ENCODE results near the gene SLC25A11.
A peak's percentile ranks its signal among the peaks of the same experiment; 100 is the strongest.

DNA sequence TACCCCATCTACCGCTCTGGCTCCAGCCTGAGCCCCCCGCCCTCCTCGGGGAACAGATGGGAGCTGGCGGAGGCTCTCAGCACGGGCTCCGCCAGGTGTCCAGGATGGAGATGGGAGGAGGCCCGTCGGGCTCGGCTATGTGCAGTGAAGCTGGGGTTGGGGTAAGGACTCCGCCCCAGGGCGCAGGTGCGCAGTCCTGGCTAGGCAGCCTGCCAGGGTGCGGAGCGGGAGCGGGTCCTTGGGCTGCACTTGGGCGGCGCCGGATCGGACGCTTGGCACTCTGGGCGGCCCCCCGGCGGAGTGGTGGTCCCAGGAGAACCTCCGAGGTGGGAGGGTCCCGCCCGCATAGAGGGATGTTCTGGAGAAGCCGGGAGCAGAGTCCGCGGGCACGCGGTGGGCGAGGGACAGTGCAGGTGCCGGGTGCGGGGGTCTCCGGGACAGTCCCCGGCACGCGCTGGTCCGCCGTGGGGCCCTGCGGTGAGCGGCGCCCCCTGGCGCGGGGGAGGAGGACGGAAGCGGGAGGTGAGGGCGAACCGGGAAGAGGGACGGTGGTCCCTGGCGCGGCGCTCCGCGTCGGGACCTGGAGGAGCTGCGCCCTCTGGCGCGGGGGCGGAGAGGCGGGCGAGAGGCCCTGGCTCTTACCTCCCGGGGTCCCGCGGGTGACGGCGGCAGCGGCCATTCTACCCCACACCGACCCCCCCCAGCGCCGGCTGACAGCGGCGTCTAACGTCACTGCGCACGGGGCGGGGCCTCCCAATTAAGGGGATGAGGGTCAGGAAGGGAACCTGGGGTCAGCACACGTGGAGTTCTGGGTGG, 47.3 kb upstream of the SLC25A11 start, which contains the start of gene CAMTA2:
- TF ChIP-seq, protein P1, sequence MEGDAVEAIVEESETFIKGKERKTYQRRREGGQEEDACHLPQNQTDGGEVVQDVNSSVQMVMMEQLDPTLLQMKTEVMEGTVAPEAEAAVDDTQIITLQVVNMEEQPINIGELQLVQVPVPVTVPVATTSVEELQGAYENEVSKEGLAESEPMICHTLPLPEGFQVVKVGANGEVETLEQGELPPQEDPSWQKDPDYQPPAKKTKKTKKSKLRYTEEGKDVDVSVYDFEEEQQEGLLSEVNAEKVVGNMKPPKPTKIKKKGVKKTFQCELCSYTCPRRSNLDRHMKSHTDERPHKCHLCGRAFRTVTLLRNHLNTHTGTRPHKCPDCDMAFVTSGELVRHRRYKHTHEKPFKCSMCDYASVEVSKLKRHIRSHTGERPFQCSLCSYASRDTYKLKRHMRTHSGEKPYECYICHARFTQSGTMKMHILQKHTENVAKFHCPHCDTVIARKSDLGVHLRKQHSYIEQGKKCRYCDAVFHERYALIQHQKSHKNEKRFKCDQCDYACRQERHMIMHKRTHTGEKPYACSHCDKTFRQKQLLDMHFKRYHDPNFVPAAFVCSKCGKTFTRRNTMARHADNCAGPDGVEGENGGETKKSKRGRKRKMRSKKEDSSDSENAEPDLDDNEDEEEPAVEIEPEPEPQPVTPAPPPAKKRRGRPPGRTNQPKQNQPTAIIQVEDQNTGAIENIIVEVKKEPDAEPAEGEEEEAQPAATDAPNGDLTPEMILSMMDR (IDR thresholded peaks at IDR 0.05; ENCODE audit: low read depth, low read length) = peak; percentile 71
- TF ChIP-seq EZH2phosphoT487 (IDR thresholded peaks at IDR 0.05; ENCODE audit: low read depth) = no peak

All from OCI-LY3 (cell line).